Activated CD8-positive, alpha-beta memory T cell treated with anti-CD3 and anti-CD28 coated beads, Interleukin-2, amount 50 U/mL, for 24 hours (primary cell): Measurements from ENCODE around the gene PARD6B.
"Not testable (repeated sequence)": the region's sequence is repeated elsewhere in the genome, so short reads cannot be mapped to it uniquely, and the experiment has no call there.

Experiments used
- DNase-seq: peaks from one replicate; pipeline ENCODE4 v3.0.0-alpha.2; 2020; ENCODE audit errors: extremely low read depth

The PARD6B gene

DNA sequence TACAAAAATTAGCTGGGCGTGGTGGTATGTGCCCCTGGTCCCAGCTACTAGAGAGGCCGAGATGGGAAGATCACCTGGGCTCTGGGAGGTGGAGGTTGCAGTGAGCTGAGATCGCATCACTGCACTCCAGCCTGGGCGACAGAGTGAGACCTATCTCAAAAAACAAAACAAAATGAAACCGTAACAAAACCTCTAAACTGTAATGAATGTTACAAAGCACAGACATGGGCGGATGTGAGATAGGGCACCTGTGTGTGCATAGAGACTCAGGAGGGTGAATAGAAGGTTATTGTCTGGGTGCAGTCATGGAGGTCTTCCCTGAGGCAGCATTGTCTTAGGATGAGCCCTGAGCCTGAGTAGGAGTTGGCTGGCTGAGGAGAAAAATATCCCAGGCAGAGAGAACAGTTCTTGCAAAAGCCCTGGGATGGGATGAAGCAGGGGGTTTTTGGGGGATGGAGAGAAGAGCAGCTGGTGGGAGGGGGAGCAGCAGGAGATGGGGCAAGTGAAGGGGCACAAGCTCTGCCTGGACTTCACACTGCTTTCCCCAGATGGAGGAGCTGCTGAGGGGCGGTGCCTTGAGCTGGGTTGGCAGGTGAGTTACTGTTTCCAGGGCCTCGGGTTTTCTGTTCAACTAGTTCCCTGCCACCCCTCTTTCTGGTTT lies 68.6 kb downstream of the PARD6B start:
- DNase-seq: no peak

GRCh38 chr20:50800986-50801746 lies 69.8 kb downstream of the PARD6B start:
- DNase-seq: not testable (repeated sequence)

- no peak for DNase-seq
Observed at GRCh38 chr20:50801747-50802125, 70.4 kb downstream of the PARD6B start.

- no peak for DNase-seq
Observed at GRCh38 chr20:50802289-50802688, 70.9 kb downstream of the PARD6B start.

DNA sequence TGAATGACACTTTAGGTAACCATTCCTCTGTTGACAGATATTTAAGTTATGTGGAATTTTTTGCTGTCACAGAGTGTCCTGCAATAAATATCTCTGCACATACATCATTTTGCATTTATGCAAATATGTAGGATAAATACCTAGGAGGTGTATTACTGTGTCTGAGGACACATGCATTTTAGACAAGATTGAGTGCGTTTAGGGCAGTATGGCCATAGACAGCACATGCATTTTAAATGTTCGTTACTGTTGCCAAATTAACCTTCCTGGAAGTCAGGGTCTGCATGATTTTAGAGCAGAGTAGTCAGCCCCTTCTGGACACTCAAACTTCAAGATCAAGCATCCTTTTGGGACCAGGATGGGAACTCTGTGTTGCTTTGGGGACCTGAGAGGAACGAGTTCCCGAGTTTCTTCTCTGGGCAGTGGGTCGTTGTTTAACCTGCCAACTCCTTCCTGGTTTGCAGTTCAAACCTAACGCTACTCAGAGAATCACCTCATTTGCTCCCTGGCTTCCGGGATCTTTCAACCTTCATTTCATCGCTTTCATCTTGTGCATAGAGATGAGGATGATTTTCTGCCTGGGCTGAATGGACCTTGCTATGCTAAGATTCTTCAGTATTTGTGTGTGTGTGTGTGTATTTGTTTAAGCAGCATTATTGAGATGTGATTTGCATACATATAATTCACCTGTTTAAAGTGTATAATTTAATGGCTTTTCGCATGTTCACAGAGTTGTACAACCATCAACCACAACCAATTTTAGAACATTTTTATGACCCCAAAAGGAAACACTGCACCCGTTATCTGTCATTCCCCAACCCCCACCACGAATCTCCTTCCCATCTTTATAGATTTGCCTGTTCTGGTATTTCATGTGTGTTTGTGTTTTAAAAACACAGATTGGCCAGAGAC lies 73.3 kb downstream of the PARD6B start:
- no peak for DNase-seq

- no peak for DNase-seq
Observed at GRCh38 chr20:50805349-50805684, 73.9 kb downstream of the PARD6B start.

GRCh38 chr20:50806126-50806768 lies 74.9 kb downstream of the PARD6B start:
- DNase-seq: no peak
